Upper lobe of left lung (tissue), 6 donors: ENCODE results near the gene ATP1A2. TPM values are rescaled to one million over a fixed set of nuclear protein-coding genes. Genes with fewer than 3 reads are reported as not detected.

Experiments used
- ATAC-seq, 2 donors: fragments of 200-7000 bp; cut with Tn5 transposase; one replicate each; pipeline ENCODE4 v1.9.1; 2022; ENCODE audit warnings: mild to moderate bottlenecking in 2 of 2, moderate library complexity in 2 of 2; ENCODE audit not compliant: low FRiP score in 2 of 2
- DNase-seq, 2 donors: peaks; one replicate each; pipeline ENCODE4 v3.0.0-alpha.2; 2019 to 2020
- H3K27ac ChIP-seq, 4 donors: fragments of 200-600 bp; sonication (generic); one replicate each; pipeline ENCODE4 v1.5.1; 2016 to 2019
- H3K27me3 ChIP-seq, 4 donors: fragments of 200-600 bp; sonication (generic); one replicate each; pipeline ENCODE4 v1.5.1; 2017 to 2019
- H3K36me3 ChIP-seq, 4 donors: fragments of 200-600 bp; sonication (generic); one replicate each; pipeline ENCODE4 v1.5.1; 2016 to 2019
- H3K4me1 ChIP-seq, 4 donors: fragments of 200-600 bp; sonication (generic); one replicate each; pipeline ENCODE4 v1.5.1; 2018 to 2019
- H3K4me3 ChIP-seq, 4 donors: fragments of 200-600 bp; sonication (generic); one replicate each; pipeline ENCODE4 v1.5.1; 2017 to 2019; ENCODE audit warnings: mild to moderate bottlenecking in 2 of 4, moderate library complexity in 1 of 4
- H3K9me3 ChIP-seq, 4 donors: fragments of 200-600 bp; sonication (generic); one replicate each; pipeline ENCODE4 v1.5.1; 2018 to 2019
- CTCF ChIP-seq, 6 experiments: fragments of 450-650 bp in 4 of 6; fragments of 200-600 bp in 2 of 6; sonication (generic) in 2 of 6; IDR thresholded peaks; one replicate each; pipeline ENCODE4 v1.5.1; 2016 to 2019; ENCODE audit warnings: antibody characterized with exemption in 6 of 6
- EP300 ChIP-seq, 4 donors: sonication (generic); formaldehyde crosslinking; IDR thresholded peaks; one replicate each; pipeline ENCODE4 v1.5.1; 2017; ENCODE audit warnings: antibody characterized with exemption in 4 of 4, control low read depth in 2 of 4
- POLR2A ChIP-seq, 4 donors: fragments of 450-650 bp; IDR thresholded peaks; one replicate each; pipeline ENCODE4 v1.5.1; 2016 to 2017; ENCODE audit warnings: antibody characterized with exemption in 4 of 4, mild to moderate bottlenecking in 2 of 4
- POLR2AphosphoS5 ChIP-seq, 2 donors: sonication (generic); formaldehyde crosslinking; IDR thresholded peaks; one replicate each; pipeline ENCODE4 v1.5.1; 2017; ENCODE audit warnings: antibody characterized with exemption in 2 of 2
- WGBS, 2 donors: methylation state at CpG; one replicate each; pipeline ENCODE4 v1.1.5; 2017 to 2018; 5-methylcytosine and 5-hydroxymethylcytosine counted together
- total RNA-seq, 6 donors: library from RNA; depleted of rRNA in 4 of 6; stranded (reverse); fragments of >200 nt in 4 of 6; gene quantifications; one replicate each; pipeline versions ENCODE4 v1.1.0 to v1.2.1, GENCODE V29; 2016 to 2021
- donor health status: DM: no; HTN: no; CAD: no; lungs with moderate emphysema.
- donor health status: DM: no; HTN: yes; CAD: no; lungs with severe emphysema.

Gene ATP1A2
- total RNA-seq, 6 donors from 2014 or later: 2.2 to 36.7 (median 3.8) TPM

DNA sequence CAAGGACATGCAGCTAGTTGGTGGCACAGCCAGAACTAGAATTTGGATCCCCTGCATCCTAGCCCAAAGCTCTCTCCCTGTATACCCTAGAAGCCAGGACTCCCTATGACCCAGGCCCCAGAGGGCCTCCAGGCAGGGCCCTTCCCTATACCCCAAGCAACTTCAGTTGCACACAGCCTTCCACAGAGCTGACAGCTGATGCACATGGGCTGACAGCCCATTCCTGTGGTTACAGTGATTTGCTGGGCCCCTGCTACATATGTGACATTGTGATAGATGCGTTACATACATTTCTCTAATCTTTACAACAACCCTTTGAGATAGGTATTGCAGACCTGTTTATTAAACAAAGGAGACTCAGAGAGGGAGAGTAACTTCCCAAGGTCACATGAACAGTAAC lies 5.8 kb downstream of the ATP1A2 start:
- 89 to 95% methylated on average over 1 of the region's 1 CpG for WGBS, 2 donors

DNA sequence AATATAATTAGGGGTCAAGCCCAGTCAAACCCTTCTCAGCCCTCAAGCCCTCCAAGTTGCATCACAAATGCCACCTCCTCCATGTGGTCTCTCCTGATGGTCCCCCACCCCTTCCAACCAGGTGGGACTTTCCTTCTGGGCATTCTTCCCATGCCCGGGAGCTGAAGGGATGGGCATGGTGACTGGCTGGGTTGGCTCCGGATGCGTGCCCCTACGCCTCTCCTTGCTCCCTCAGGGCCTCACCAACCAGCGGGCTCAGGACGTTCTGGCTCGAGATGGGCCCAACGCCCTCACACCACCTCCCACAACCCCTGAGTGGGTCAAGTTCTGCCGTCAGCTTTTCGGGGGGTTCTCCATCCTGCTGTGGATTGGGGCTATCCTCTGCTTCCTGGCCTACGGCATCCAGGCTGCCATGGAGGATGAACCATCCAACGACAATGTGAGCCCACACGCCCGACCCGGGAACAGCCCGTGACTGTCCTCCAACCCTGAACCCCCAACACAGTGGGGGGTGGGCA lies 7.5 kb downstream of the ATP1A2 start:
- no peak for ATAC-seq
- Histone ChIP-seq H3K36me3 (no peaks in the 10 kb centered on the region), H3K4me1 (peaks cover 0 to 9% (median under 1%) of the 10 kb centered on the region in 4 donors), H3K27ac (no peak overlapping the region), H3K27me3 (no peaks in the 10 kb centered on the region), H3K4me3 (no peak overlapping the region), H3K9me3 (no peaks in the 10 kb centered on the region)
- no peak for TF ChIP-seq POLR2AphosphoS5 (IDR thresholded peaks at IDR 0.05)
- TF ChIP-seq POLR2A (IDR thresholded peaks at IDR 0.05): no peak
- TF ChIP-seq EP300 (IDR thresholded peaks at IDR 0.05): no peak
- no peak for TF ChIP-seq CTCF (IDR thresholded peaks at IDR 0.05)
- WGBS, 2 donors: 85 to 96% methylated on average over 11 to 15 of the region's 16 CpGs
- DNase-seq: no peak

More for the DNA sequence above, 5.8 kb downstream of the ATP1A2 start:
- Histone ChIP-seq H3K36me3 (no peaks in the 10 kb centered on the region), H3K27ac (no peak overlapping the region), H3K9me3 (no peaks in the 10 kb centered on the region), H3K27me3 (no peaks in the 10 kb centered on the region), H3K4me3 (no peak overlapping the region), H3K4me1 (peaks cover 0 to 15% (median 3%) of the 10 kb centered on the region in 4 donors)
- ATAC-seq (no peak), DNase-seq (no peak)
- TF ChIP-seq POLR2AphosphoS5 (IDR thresholded peaks at IDR 0.05) (no peak), EP300 (IDR thresholded peaks at IDR 0.05) (no peak), POLR2A (IDR thresholded peaks at IDR 0.05) (no peak), CTCF (IDR thresholded peaks at IDR 0.05) (no peak)

DNA sequence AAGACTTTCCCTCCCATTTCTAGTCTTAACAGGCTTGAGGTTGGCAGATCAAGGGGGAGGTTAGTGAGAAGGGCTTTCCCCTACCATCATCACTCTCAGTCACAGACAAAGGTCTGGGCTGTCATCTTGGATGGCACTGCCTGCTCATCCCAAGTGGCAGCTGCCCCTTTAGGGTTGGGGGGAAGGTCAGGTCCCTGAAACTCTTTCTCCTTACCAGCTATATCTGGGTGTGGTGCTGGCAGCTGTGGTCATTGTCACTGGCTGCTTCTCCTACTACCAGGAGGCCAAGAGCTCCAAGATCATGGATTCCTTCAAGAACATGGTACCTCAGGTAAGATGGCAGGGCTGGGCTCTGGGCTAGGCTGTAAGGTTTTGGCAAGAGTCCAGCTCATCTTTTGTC lies 8.2 kb downstream of the ATP1A2 start:
- TF ChIP-seq POLR2AphosphoS5 (IDR thresholded peaks at IDR 0.05) (no peak), EP300 (IDR thresholded peaks at IDR 0.05) (no peak), CTCF (IDR thresholded peaks at IDR 0.05) (no peak), POLR2A (IDR thresholded peaks at IDR 0.05) (no peak)
- peaks cover 0 to 4% (median 0%) of the 10 kb centered on the region in 4 donors for H3K4me1 ChIP-seq
- ATAC-seq (no peak), DNase-seq (no peak)
- no peaks in the 10 kb centered on the region for H3K36me3 ChIP-seq
- no peaks in the 10 kb centered on the region for H3K9me3 ChIP-seq
- no peak overlapping the region for H3K4me3 ChIP-seq
- H3K27me3 ChIP-seq: no peaks in the 10 kb centered on the region
- H3K27ac ChIP-seq: no peak overlapping the region

- Histone ChIP-seq H3K36me3 (no peaks in the 10 kb centered on the region), H3K9me3 (no peaks in the 10 kb centered on the region), H3K27ac (no peak overlapping the region), H3K27me3 (no peaks in the 10 kb centered on the region), H3K4me1 (peaks cover 0 to 4% (median 0%) of the 10 kb centered on the region in 4 donors), H3K4me3 (no peak overlapping the region)
- peak; percentile 14 to 54 for ATAC-seq
- 61 to 64% methylated on average over 8 of the region's 8 CpGs for WGBS, 2 donors
- TF ChIP-seq EP300 (IDR thresholded peaks at IDR 0.05): peak in 2 of 4 donors; percentile 17 to 25
- no peak for TF ChIP-seq CTCF (IDR thresholded peaks at IDR 0.05)
- peak in 1 of 2 donors; percentile 47 for TF ChIP-seq POLR2AphosphoS5 (IDR thresholded peaks at IDR 0.05)
- no peak for TF ChIP-seq POLR2A (IDR thresholded peaks at IDR 0.05)
- DNase-seq: peak in 1 of 2 donors; percentile 37
Measured at GRCh38 chr1:160124705-160125478, 9.3 kb downstream of the ATP1A2 start.
